ENCODE results near the gene NOXO1.

NOXO1 gene, protein sequence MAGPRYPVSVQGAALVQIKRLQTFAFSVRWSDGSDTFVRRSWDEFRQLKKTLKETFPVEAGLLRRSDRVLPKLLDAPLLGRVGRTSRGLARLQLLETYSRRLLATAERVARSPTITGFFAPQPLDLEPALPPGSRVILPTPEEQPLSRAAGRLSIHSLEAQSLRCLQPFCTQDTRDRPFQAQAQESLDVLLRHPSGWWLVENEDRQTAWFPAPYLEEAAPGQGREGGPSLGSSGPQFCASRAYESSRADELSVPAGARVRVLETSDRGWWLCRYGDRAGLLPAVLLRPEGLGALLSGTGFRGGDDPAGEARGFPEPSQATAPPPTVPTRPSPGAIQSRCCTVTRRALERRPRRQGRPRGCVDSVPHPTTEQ

DNA sequence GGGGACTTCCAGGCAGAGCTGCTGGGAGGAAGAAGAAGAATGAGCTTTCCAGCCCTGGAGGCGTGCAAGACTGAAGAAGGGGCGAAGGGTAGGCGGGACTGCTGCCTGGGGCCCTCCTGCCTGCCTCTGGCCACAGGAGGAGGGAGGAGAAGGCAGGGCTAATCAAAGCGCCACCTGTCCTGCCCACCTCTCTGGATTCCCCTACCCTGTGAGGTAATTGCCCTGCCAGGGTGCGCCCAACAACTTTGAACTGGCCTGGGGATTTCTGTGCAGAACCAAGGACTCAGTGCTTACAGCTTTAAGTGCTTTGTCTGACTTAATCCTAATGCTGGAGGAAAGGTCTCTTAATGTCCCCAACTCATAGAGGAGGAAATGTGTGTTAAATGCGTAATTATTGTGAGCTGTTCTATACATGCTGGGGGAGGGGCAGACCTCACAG is at the start of gene NOXO1:
NOXO1 (minus strand) TSS at position 72 of the 439 bp plus-strand sequence. CDS start 290 bp downstream, outside the sequence.
- no peak for DNase-seq (ENCODE audit: low read depth in 3 of 3, low spot score in 1 of 3)

DNA sequence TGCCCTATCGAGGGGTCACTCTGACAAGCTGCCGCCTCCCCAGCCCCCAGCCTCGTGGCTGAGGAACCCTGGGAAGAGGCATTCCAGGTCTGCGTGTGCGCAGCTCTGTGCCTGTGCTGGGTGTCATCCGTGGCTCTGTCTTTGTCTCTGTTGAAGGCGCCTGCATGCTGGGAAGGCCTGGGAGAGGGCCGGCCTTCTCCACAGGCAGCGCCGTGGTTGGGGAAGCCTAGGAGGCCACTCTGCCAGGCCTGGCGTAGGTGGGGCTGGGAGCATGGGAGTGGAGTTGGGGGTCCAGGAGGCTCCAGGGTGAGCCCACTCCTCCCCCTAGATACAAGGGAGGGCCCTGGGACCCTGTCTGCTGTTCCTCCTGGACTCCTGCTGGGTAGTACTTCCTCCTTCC is 48.8 kb upstream of the NOXO1 start:
- no peak for DNase-seq (ENCODE audit: low read depth in 3 of 3, low spot score in 1 of 3)

DNA sequence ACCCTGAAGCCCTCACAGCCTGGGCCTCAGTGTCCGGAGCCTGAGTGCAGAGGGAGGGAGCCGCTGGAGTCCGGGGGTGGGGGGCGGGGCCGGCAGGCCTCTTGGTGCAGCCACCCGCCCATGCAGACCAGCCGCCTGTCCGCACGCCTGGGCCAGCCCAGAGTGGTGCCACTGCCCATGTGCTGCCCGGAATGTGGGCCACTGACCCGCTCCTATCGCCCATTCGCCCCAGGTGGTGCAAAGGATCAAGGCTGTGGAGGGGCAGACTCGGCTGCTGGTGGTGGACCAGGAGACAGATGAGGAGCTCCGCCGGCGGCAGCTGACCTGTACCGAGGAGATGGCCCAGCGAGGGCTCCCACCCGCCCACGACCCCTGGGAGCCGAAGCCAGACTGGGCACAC is 48.1 kb upstream of the NOXO1 start:
- DNase-seq (ENCODE audit: low read depth in 3 of 3, low spot score in 1 of 3), result no peak

DNA sequence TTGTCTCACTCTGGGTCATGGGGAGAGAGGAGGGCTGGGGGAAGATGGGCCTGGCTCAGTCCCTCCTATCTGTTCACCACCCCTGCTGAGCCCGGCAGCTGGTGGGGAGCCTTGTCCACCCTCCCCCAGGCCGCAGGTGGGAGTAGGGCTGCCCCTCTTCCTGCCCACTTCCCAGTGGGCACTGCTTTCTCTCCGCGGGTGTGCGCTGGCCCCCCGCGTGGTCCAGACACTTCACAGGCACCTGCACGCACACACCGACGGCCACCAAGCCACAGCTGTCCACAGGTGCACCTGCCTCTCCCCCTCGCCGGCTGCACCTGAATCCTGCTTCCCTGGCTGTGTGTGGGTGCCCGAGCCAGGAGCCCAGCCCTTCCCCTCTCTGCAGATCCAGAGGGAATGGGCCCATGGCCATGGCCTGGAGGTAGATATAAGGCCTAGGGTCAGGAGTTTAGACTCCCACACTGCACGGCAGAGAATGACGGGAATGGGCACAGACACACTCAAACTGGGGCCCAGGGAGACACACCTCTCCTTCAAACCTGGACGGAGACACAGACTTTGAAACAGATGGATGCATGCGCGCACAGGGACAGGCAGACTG is 47.5 kb upstream of the NOXO1 start:
- DNase-seq (ENCODE audit: low read depth in 3 of 3, low spot score in 1 of 3), result no peak

DNA sequence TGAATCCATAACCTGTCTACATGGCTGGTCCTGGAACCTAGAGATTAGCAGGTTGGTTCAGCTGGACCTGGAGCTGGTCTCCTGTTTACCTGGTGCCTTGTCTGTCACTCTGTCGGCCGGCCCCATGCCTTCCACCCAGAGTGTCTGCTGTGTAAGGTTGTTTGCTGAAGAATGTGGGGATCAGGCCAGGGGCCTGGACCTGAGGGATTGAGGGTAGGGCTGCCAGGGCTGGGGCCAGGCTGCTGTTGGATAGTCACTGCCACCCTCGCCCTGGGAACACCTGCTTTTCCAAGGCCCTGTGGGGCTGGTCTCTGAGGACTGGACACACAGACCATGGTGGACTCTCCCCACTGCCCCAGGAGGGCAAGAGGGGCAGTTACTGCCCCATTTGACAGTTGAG is 46.9 kb upstream of the NOXO1 start:
- DNase-seq (ENCODE audit: low read depth in 3 of 3, low spot score in 1 of 3), result no peak

DNA sequence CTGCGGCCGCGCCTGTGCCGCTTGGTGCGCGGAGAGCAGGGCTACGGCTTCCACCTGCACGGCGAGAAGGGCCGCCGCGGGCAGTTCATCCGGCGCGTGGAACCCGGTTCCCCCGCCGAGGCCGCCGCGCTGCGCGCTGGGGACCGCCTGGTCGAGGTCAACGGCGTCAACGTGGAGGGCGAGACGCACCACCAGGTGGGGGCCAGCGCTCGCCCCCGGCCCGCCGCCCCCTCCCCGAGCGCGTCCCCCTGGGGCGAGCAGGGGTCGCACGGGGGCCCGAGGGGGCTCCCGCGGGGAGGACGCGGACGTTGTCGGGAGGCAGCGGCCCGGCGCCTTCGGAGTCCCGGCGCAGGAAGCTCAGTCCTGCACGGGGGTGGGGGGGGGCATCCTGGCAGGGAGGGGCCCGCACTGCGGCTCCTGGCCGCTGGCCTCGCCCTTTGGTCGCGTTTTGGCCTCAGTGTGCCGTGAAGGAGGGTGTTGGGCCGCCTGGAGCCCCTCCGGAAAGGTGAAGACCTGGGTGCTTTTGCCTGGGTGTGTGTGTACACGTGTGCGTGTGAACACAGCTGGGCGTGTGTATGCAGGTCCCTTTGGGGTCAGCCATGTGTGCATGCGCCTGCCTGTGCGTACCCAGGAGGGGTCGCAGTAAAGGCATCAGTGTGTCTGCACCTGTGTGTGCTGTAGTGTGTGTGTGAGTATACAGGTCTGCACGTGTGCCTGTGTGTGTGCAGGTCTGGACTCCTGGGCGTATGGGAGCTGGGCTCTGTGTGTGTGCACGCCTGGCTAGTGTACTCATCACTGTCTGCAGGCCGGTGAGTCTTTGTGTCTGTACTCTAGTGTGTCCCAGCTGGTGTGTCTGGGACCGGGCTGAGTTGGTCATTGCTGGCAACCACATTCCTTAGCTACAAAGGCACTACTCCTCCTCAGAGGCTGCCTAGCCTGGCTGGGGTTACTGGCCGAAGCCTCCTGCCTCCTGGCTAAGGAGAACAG is 46.0 kb upstream of the NOXO1 start:
- no peak for DNase-seq (ENCODE audit: low read depth in 3 of 3, low spot score in 1 of 3)

DNA sequence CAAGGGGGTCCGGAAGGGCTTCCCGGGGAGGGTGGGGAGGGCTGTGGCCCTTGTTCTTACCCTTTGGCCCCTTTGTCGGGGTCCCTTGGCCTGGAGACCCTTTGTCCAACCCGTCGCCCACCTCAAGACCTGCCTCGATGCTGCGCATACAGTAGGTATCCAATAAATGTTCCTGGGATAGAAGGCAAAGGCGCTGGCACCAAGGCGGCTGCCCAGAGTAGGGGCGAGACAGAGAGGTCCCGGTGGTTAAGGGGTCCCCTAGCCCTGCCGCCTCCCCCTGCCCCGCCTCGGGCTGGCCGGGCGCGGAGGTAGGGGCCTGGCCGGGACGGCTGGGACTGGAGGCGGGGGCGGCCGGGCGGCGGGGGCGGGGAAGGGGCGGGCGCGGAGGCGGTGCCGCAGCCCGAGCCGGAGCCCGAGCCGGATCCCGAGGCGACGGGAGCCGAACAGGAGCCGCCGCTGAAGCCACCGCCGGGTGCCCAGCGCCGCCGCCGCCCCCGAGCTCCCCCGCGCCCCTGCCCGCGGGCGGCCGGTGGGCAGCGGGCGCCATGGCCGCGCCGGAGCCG is 45.3 kb upstream of the NOXO1 start, which contains the start of gene NHERF2:
NHERF2 (plus strand) TSS at position 442 of the 563 bp plus-strand sequence; CDS start at position 546, 104 bp downstream.
- DNase-seq (ENCODE audit: low read depth in 3 of 3, low spot score in 1 of 3), result no peak

DNA sequence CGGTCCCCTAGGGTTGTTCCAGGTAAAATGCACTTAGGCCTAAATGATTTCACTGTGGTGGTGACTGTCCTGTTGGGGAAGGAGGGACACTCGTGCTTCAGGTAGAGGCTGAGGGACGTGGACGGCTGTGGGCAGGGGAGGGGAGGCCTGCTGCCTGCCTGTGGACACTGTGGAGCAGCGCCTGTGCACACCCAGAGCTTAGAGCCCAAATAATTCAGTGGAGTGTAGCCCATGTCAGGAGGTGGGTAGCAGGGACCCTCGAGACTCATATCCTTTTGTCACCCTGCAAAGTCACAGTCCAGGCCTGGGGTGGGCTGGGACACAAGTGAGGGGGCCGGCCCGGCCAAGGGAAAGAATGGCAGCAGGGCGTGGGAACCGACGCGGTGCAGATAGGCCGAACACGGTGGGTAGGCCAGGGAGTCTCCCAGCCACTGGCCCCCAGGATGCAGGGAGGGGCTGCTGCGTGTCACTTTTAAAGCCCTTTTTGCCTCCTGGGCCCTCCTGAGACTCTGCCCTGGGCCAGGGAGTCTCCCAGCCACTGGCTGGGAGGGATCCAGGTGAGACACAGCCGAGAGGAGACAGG is 44.7 kb upstream of the NOXO1 start:
- no peak for DNase-seq (ENCODE audit: low read depth in 3 of 3, low spot score in 1 of 3)

DNA sequence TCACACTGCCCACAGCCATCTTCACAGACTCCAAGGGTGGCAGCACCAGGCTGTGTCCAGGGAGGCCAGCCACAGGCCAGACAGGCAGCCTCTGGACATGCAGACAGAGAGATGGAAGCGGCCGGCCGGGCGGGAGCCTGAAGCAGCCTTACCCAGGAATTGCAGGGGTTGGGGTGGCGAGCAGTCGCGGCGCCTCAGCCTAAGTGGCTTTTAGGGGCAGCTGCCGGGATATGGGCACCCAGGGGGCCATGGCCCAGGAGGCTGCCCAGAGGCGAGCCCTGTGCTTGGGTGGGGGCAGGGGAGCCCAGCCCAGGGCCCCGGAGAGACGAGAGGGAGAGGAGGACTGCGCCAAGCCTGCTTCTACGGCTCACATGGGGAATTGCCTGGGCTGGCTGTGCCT is 44.0 kb upstream of the NOXO1 start:
- DNase-seq (ENCODE audit: low read depth in 3 of 3, low spot score in 1 of 3), result no peak

DNA sequence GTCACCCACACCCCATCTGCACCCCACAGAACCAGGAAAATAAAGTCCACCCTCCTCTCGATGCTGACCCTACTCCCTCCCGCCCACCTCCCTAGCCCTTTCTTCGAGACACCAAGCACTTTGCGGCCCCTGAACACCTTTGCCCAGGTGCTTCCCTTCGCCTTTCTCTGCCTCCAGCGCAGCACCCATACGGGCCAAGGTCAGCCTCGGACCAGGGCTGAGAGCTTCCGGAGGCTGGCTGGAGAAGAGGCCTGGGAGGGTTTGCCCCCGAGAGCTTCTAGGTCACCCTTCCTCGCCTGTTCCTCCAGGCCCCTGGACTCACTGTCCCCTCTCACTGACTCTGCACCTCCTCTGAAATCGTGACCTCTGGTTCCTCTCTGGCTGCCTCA is 42.8 kb upstream of the NOXO1 start:
- no peak for DNase-seq (ENCODE audit: low read depth in 3 of 3, low spot score in 1 of 3)

DNA sequence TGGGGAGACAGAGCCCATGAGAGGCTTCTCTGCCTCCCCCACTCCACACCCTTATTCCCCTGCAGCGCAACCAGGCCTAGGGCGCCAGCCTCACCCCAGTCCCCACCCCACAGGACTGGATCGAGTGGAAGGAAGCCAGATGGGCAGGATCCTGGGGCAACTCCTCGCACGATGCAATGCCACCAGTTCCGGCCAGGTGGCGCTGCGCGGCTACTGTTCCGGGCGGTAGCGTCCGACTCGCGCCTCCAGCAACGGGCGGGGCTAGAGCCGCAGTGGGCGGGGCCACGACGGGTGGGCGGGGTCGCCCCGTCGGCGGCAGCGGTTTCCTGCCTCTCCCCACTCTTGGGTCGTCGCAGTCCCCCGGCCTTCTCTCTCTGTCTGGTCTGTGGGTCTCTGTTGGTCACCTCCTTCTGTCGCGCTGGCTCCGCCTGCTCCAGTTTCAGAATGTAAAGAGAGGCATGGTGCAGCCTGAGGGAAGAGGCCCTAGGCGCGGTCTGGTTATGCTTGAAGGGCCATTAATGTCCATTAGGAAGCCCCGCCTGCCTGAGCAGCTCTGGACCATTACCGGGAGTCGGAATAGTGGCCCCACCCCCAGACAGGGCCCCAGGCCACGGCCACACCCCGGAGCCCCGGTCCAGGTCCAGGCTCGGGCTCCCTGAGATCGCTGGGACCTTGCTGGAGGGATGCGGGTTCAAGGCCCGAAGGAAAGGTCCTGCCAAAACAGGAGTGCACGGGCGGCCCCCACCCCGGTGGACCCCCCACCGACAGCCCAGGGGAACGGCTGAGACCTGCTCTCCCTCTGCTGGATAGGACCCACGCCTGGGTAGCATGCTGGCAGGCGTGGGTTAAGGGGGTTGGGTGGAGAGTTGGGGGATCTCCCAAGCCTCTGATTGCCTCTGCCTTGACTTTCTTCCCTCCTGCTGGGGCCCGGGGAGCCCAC is 42.1 kb upstream of the NOXO1 start:
- peak; percentile 86 to 99 (median 97) for DNase-seq (ENCODE audit: low read depth in 3 of 3, low spot score in 1 of 3)

DNA sequence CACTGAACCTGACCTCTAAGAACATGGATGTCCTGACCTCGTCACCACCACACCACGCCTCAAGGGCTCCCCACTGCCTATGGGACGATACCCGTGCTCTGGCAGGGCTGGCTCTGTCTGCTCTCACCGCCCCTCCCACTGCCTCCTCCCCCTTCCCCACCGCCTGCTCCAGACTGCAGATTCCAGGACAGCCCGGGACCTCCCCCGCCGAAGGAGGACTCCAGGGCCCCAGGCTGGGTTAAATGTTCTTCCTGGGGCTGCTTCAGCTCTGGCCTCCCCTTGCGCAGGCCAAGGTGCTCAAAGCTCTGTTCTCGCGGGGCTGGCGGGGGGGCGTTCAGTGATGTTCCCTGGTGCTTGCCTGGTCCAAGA is 41.4 kb upstream of the NOXO1 start:
- no peak for DNase-seq (ENCODE audit: low read depth in 3 of 3, low spot score in 1 of 3)

DNA sequence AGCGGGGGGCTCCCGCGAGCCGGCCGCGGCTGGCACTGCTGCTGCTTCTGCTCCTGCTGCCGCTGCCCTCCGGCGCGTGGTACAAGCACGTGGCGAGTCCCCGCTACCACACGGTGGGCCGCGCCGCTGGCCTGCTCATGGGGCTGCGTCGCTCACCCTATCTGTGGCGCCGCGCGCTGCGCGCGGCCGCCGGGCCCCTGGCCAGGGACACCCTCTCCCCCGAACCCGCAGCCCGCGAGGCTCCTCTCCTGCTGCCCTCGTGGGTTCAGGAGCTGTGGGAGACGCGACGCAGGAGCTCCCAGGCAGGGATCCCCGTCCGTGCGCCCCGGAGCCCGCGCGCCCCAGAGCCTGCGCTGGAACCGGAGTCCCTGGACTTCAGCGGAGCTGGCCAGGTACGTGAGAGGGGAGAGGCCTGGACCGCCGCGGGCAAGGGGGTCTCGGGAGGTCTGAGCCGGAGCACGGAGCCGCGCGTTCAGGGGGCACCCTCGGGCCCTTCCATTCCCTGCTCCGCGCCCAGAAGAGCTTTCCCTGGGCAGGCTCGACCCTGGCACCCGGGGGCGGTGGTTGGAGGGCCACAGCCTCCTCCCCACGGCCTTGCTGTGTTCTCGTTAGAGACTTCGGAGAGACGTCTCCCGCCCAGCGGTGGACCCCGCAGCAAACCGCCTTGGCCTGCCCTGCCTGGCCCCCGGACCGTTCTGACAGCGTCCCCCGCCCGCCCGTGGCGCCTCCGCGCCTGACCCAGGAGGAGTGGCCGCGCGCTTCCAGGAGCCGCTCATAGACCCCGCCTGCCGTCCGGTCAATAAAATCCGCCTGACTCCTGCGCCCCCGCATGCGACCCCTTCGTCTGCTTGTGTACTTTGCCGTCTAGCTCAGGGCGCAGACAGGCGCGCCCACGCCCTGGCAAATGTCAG is 38.9 kb upstream of the NOXO1 start:
- no peak for DNase-seq (ENCODE audit: low read depth in 3 of 3, low spot score in 1 of 3)

DNA sequence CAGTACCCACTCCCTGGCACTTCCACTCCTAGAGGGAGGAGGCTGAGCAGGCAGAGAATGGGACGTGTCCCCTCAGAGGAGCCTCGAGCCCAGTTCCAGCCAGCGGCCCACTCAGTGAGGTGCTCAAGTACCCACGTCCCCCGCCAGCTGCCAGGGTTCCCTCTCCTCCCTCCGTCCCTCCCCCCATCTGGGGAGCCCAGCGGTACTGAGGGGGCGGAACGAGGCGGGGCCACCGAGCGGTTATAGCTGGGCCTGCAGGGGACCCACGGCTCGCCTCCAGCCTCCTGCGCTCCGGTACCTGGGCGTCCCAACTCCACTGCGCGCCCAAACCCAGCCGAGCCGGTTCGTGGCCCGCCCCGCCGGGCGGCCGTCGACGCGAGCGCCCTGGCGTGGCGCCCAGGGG is 38.2 kb upstream of the NOXO1 start, which contains the start of gene NPW:
NPW (plus strand) TSS at position 268 of the 403 bp plus-strand sequence.
- peak in 1 of 3 donors; percentile 21 for DNase-seq (ENCODE audit: low read depth in 3 of 3, low spot score in 1 of 3)

DNA sequence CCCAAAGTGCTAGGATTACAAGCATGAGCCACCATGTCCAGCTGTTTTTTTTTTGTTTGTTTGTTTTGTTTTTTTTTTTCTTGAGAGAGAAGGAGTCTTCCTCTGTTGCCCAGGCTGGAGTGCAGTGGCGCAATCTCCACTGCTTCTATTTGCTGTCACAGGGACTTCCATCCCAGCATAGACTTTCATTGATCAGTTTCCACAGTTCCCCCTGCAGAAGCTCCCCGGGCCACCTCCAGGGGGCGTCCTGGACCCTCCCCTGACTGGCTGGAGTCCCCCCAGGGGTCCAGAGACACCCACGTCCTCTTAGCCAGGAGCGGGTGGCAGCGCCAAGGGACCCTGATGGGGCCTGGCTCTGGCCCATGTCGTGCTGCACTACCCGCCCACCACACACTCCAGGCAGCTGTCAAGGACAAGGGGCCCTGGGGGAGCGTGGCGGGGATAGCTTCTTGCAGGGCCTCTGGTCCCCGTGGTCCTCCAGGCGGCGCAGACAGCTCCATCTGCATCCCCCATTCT is 35.2 kb upstream of the NOXO1 start:
- no peak for DNase-seq (ENCODE audit: low read depth in 3 of 3, low spot score in 1 of 3)

DNA sequence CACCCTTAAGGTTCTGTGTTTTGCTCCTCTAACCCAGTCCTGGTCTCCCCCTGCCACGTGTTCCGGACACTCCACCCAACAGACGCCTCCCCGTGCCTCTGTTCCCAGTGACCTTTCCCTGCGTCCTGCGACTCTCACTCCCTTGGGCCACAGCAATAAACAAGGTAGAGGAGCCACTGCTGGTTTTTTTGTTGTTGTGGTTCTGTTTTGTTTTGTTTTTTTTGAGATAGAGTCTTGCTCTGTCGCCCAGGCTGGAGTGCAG is 34.6 kb upstream of the NOXO1 start:
- no peak for DNase-seq (ENCODE audit: low read depth in 3 of 3, low spot score in 1 of 3)

DNA sequence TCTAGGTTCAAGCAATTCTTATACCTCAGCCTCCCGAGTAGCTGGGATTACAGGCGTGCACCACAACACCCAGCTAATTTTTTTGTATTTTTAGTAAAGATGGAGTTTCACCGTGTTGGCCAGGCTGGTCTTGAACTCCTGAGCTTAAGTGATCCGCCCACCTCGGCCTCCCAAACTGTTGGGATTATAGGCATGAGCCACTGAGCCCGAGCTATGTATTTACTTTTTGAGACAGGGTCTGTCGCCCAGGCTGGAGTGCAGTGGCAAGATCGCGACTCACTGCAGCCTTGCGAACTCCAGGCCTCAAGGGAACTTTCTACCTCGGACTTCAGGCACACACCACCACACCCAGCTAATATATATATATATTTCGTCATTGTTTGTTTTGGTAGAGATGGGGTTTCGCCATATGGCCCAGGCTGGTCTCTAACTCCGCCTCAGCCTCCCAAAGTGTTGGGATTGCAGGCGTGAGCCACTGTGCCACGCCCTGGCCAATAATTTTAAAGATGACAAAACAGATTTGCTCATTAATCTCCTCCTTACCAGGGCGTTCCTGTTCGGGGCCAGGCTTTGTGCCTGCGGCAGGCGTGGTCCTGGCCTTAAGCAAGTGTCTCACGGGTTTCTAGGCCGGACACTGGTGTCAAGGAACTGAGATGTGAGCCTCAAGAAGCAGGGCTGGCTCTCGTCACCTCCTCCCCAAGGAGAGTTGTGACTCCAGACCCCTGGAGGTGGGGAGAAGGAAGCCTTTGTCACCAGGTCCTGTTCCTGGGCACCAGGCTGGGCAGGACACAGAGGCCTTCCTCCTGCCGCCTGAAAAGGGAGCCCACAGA is 34.1 kb upstream of the NOXO1 start:
- DNase-seq (ENCODE audit: low read depth in 3 of 3, low spot score in 1 of 3), result no peak

DNA sequence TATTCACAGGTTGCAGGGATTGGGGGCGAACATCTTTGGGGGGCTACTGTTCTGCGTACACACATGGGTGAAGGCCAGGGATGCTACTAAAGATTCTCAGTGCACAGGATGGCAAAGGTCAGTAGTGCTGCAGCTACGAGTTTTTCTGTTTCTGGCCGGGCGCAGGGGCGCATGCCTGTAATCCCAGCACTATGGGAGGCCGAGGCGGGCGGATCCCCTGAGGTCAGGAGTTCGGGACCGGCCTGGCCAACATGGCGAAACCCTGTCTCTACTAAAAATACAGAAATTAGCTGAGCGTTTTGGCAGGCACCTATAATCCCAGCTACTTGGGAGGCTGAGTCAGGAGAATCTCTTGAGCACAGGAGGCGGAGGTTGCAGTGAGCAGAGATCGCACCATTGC is 32.3 kb upstream of the NOXO1 start:
- no peak for DNase-seq (ENCODE audit: low read depth in 3 of 3, low spot score in 1 of 3)

All from stimulated activated CD4-positive, alpha-beta T cell treated with anti-CD3 and anti-CD28 coated beads, TNF-alpha, amount 100 ng/mL, for 1 hour (primary cell).